Neural progenitor cell (in vitro differentiated cells): Measurements from ENCODE around the gene ZNF462. TPM values are rescaled to one million over a fixed set of nuclear protein-coding genes. Genes with fewer than 3 reads are reported as not detected.

Experiments used
- DNase-seq: peaks from one replicate; pipeline ENCODE4 v3.0.0-alpha.2; 2016; ENCODE audit warnings: low spot score
- H2AFZ ChIP-seq: fragments of 200-600 bp; sonication (generic); replicated peaks from 2 replicates; pipeline ENCODE4 v1.6.1; 2016; ENCODE audit warnings: antibody characterized with exemption
- H3F3A ChIP-seq: fragments of 200-600 bp; sonication (generic); 2 replicates; pipeline ENCODE4 v1.6.1; 2016; ENCODE audit warnings: antibody characterized with exemption, low read depth
- H3K27ac ChIP-seq: fragments of 200-600 bp; sonication (generic); 2 replicates; pipeline ENCODE4 v1.5.1; 2016; ENCODE audit warnings: mild to moderate bottlenecking
- H3K27me3 ChIP-seq: fragments of 200-600 bp; sonication (generic); 2 replicates; pipeline ENCODE4 v1.6.1; 2016; ENCODE audit warnings: mild to moderate bottlenecking, moderate library complexity
- H3K36me3 ChIP-seq: fragments of 200-600 bp; sonication (generic); 2 replicates; pipeline ENCODE4 v1.5.1; 2016
- H3K4me1 ChIP-seq: fragments of 200-600 bp; sonication (generic); 2 replicates; pipeline ENCODE4 v1.6.1; 2016; ENCODE audit warnings: mixed run types
- H3K4me2 ChIP-seq: fragments of 200-600 bp; sonication (generic); 2 replicates; pipeline ENCODE4 v1.6.1; 2016
- H3K4me3 ChIP-seq: fragments of 200-600 bp; sonication (generic); 2 replicates; pipeline ENCODE4 v1.5.1; 2016
- H3K79me2 ChIP-seq: fragments of 200-600 bp; sonication (generic); 2 replicates; pipeline ENCODE4 v1.6.1; 2016; ENCODE audit warnings: low read depth
- H3K9ac ChIP-seq: fragments of 200-600 bp; sonication (generic); 2 replicates; pipeline ENCODE4 v1.6.1; 2016
- H3K9me3 ChIP-seq: fragments of 200-600 bp; sonication (generic); 2 replicates; pipeline ENCODE4 v1.5.1; 2016; ENCODE audit warnings: low read depth
- H4K20me1 ChIP-seq: fragments of 200-600 bp; sonication (generic); 2 replicates; pipeline ENCODE4 v1.6.1; 2016; ENCODE audit warnings: low read depth
- H3K27ac Mint-ChIP-seq: 3 replicates; pipeline ENCODE4 v1.8.0; 2021; ENCODE audit warnings: mixed read lengths
- H3K27me3 Mint-ChIP-seq: 2 replicates; pipeline ENCODE4 v1.8.0; 2022; ENCODE audit warnings: low read depth, mild to moderate bottlenecking, inconsistent platforms, moderate library complexity, mixed read lengths; ENCODE audit not compliant: insufficient read depth
- H3K36me3 Mint-ChIP-seq: 3 replicates; pipeline ENCODE4 v1.8.0; 2021; ENCODE audit warnings: mixed read lengths
- H3K4me1 Mint-ChIP-seq: 3 replicates; pipeline ENCODE4 v1.8.0; 2021; ENCODE audit warnings: mixed read lengths
- H3K4me3 Mint-ChIP-seq: 3 replicates; pipeline ENCODE4 v1.8.0; 2021; ENCODE audit warnings: mild to moderate bottlenecking, moderate library complexity, mixed read lengths
- H3K9me3 Mint-ChIP-seq: 3 replicates; pipeline ENCODE4 v1.8.0; 2020; ENCODE audit warnings: mixed read lengths
- EZH2 ChIP-seq: fragments of 200-600 bp; sonication (generic); IDR thresholded peaks from 2 replicates; pipeline ENCODE4 v1.6.1; 2017; ENCODE audit warnings: antibody characterized with exemption, mild to moderate bottlenecking, moderate library complexity
- EZH2phosphoT487 ChIP-seq: fragments of 200-600 bp; sonication (generic); IDR thresholded peaks from 2 replicates; pipeline ENCODE4 v1.6.1; 2017; ENCODE audit warnings: antibody characterized with exemption
- total RNA-seq: library from RNA; depleted of rRNA; stranded (reverse); fragments of >200 nt; gene quantifications from 2 replicates; pipeline ENCODE4 v1.2.3, GENCODE V29; 2015; ENCODE audit warnings: low replicate concordance
- TF ChIP-seq, protein P1 (sequence below): fragments of 200-600 bp; sonication (generic); IDR thresholded peaks from 2 replicates; pipeline ENCODE4 v1.5.1; 2017; ENCODE audit warnings: antibody characterized with exemption, mild to moderate bottlenecking

ZNF462 gene
- total RNA-seq, 1 donor from 2014 or later: 81.8 TPM

DNA sequence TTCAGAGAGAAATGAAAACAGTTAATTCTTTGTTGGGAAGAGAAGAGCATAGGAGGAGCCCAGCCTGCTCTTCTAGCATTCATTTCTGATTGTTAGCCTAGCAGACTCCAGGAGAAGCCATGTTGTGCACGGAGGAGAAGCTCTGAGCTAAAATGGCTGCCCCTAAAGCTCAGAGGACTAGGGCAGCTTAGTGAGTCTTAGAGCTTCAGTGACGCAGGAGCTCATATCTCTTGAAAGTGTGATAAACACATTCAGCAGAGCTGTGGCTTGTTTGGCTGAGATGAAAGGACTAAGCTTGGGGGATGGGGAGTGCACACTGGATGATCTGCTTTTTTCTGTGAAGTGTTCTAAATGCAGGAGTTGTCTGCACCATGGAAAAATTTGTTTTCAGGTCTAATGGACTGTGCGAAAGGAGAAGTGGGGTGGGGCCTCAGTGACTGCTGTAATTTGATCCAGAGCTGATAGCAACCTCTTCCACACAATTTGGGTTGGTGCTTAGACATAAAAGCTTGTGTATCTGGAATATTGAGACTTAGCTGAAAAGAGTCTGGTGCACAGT, 58.5 kb downstream of the ZNF462 start:
- Mint-ChIP-seq H3K4me3 (peak overlapping the region; percentile 65), H3K9me3 (peaks cover 63% of the 10 kb centered on the region), H3K27ac (peak overlapping the region; percentile 98), H3K27me3 (peaks cover 2% of the 10 kb centered on the region), H3K36me3 (peaks cover 92% of the 10 kb centered on the region), H3K4me1 (peaks cover 33% of the 10 kb centered on the region)
- no peak overlapping the region for H3K9ac ChIP-seq
- H3F3A ChIP-seq: peaks cover 17% of the 10 kb centered on the region
- TF ChIP-seq, protein P1, sequence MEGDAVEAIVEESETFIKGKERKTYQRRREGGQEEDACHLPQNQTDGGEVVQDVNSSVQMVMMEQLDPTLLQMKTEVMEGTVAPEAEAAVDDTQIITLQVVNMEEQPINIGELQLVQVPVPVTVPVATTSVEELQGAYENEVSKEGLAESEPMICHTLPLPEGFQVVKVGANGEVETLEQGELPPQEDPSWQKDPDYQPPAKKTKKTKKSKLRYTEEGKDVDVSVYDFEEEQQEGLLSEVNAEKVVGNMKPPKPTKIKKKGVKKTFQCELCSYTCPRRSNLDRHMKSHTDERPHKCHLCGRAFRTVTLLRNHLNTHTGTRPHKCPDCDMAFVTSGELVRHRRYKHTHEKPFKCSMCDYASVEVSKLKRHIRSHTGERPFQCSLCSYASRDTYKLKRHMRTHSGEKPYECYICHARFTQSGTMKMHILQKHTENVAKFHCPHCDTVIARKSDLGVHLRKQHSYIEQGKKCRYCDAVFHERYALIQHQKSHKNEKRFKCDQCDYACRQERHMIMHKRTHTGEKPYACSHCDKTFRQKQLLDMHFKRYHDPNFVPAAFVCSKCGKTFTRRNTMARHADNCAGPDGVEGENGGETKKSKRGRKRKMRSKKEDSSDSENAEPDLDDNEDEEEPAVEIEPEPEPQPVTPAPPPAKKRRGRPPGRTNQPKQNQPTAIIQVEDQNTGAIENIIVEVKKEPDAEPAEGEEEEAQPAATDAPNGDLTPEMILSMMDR: no peak
- TF ChIP-seq EZH2phosphoT487 (no peak), EZH2 (no peak)
- H3K4me2 ChIP-seq: peak overlapping the region; percentile 34
- H3K4me1 ChIP-seq: peaks cover 21% of the 10 kb centered on the region
- H3K4me3 ChIP-seq: no peak overlapping the region
- no peaks in the 10 kb centered on the region for H3K9me3 ChIP-seq
- no peak overlapping the region for H2AFZ ChIP-seq
- peak overlapping the region; percentile 82 for H3K27ac ChIP-seq
- H3K27me3 ChIP-seq: no peaks in the 10 kb centered on the region
- H3K79me2 ChIP-seq: peaks cover 100% of the 10 kb centered on the region
- H3K36me3 ChIP-seq: peaks cover 30% of the 10 kb centered on the region
- DNase-seq: peak; percentile 21
- H4K20me1 ChIP-seq: no peaks in the 10 kb centered on the region

DNA sequence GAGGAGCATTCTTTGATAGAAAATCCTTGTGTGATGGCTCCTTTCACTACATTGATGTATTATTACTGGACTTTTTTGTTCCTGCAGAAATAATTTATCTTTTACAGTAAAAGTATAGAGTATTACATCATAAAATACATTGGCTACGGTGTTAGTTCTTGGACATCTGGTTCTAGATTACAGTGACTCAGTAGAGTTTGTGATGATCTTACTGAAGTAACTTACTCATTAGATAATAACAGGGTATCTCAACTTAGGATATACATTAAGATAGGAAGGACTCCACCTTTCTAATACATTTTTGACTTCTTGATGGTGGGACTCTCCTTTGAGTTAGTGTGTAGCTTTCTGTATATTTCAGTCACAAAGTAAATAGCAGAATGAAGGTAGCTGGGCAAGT, 59.1 kb downstream of the ZNF462 start:
- DNase-seq: no peak
- Histone ChIP-seq H3K4me1 (peaks cover 21% of the 10 kb centered on the region), H3K4me3 (no peak overlapping the region), H4K20me1 (no peaks in the 10 kb centered on the region), H3K27ac (no peak overlapping the region), H3F3A (peaks cover 17% of the 10 kb centered on the region), H3K4me2 (no peak overlapping the region), H3K9ac (no peak overlapping the region), H2AFZ (no peak overlapping the region), H3K27me3 (no peaks in the 10 kb centered on the region), H3K79me2 (peaks cover 100% of the 10 kb centered on the region), H3K36me3 (peaks cover 34% of the 10 kb centered on the region), H3K9me3 (no peaks in the 10 kb centered on the region)
- Mint-ChIP-seq H3K4me3 (no peak overlapping the region), H3K27me3 (peaks cover 2% of the 10 kb centered on the region), H3K27ac (peak overlapping the region; percentile 98), H3K9me3 (peaks cover 61% of the 10 kb centered on the region), H3K36me3 (peaks cover 90% of the 10 kb centered on the region), H3K4me1 (peaks cover 33% of the 10 kb centered on the region)
- no peak for TF ChIP-seq EZH2
- TF ChIP-seq EZH2phosphoT487: no peak
- TF ChIP-seq, protein P1: no peak

DNA sequence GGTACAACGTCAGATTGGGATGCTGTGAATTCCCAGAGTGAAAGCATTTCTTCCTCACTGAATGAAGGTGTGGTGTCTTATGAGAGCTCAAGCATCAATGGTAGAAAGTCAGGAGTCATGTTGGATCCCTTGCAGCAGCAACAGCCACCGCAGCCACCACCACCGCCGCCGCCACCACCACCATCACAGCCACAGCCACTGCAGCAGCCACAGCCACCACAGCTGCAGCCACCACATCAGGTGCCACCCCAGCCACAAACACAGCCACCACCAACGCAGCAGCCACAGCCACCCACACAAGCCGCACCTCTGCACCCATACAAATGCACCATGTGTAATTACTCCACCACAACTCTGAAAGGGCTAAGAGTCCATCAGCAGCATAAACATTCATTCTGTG, 62.4 kb downstream of the ZNF462 start:
- Histone ChIP-seq H3K4me3 (no peak overlapping the region), H3K27ac (no peak overlapping the region), H4K20me1 (peaks cover 11% of the 10 kb centered on the region), H3K4me2 (no peak overlapping the region), H3K4me1 (peaks cover 12% of the 10 kb centered on the region), H3K9me3 (no peaks in the 10 kb centered on the region), H3K27me3 (no peaks in the 10 kb centered on the region), H3K79me2 (peaks cover 100% of the 10 kb centered on the region), H3F3A (peaks cover 5% of the 10 kb centered on the region), H3K9ac (no peak overlapping the region), H2AFZ (no peak overlapping the region), H3K36me3 (peaks cover 44% of the 10 kb centered on the region)
- Mint-ChIP-seq H3K9me3 (peaks cover 37% of the 10 kb centered on the region), H3K27ac (no peak overlapping the region), H3K27me3 (peaks cover 4% of the 10 kb centered on the region), H3K36me3 (peaks cover 94% of the 10 kb centered on the region), H3K4me1 (peaks cover 19% of the 10 kb centered on the region), H3K4me3 (no peak overlapping the region)
- no peak for DNase-seq
- TF ChIP-seq EZH2phosphoT487: no peak

DNA sequence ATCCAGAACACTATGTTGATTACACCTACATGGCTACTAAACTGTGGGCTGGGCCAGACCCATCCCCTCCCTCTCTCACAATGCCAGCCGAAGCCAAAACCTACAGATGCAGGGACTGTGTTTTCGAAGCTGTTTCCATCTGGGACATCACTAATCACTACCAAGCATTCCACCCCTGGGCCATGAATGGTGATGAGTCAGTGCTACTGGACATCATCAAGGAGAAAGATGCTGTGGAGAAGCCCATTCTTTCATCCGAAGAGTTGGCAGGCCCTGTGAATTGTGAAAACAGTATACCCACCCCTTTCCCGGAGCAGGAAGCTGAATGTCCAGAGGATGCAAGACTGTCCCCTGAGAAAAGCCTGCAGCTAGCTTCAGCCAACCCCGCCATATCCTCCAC, 65.0 kb downstream of the ZNF462 start:
- no peaks in the 10 kb centered on the region for H3K27me3 ChIP-seq
- Mint-ChIP-seq H3K9me3 (peaks cover 31% of the 10 kb centered on the region), H3K27ac (no peak overlapping the region), H3K4me3 (no peak overlapping the region), H3K27me3 (peaks cover 6% of the 10 kb centered on the region), H3K4me1 (no peaks in the 10 kb centered on the region), H3K36me3 (peaks cover 97% of the 10 kb centered on the region)
- TF ChIP-seq EZH2 (no peak), EZH2phosphoT487 (no peak)
- TF ChIP-seq, protein P1: no peak
- H3K4me2 ChIP-seq: no peak overlapping the region
- no peak for DNase-seq
- H3K4me3 ChIP-seq: no peak overlapping the region
- H4K20me1 ChIP-seq: peaks cover 18% of the 10 kb centered on the region
- H2AFZ ChIP-seq: no peak overlapping the region
- H3K27ac ChIP-seq: no peak overlapping the region
- H3K9ac ChIP-seq: no peak overlapping the region
- no peaks in the 10 kb centered on the region for H3K4me1 ChIP-seq
- peaks cover 3% of the 10 kb centered on the region for H3F3A ChIP-seq
- peaks cover 44% of the 10 kb centered on the region for H3K36me3 ChIP-seq
- H3K9me3 ChIP-seq: no peaks in the 10 kb centered on the region
- H3K79me2 ChIP-seq: peaks cover 100% of the 10 kb centered on the region
